K562 (cell line): ENCODE measurements around the gene ARSI. TPM values are rescaled to one million over a fixed set of nuclear protein-coding genes. Genes with fewer than 3 reads are reported as not detected.

ENCODE experiments used
- ATAC-seq: fragments of 200-7000 bp; cut with Tn5 transposase; 3 replicates; pipeline ENCODE4 v1.9.1; 2020; ENCODE audit warnings: moderate library complexity
- BruUV-seq: library from RNA; stranded (reverse); fragments of 400-500 nt; replicated peaks from 2 replicates; lab custom pipeline; 2021; lab: Mats Ljungman, UMichigan
- CTCF ChIA-PET: fragments of 300-600 bp; formaldehyde crosslinking; extraction: SDS; loops from one replicate; lab custom pipeline; 2021; ENCODE audit warnings: low intra/inter-chr PET ratio; lab: Yijun Ruan, JAX
- POLR2A ChIA-PET: fragments of 300-600, 350-650 bp; sonication (Branson Sonifier 250); formaldehyde crosslinking; extraction: SDS; loops from one replicate; lab custom pipeline; 2021; ENCODE audit warnings: antibody characterized with exemption, inconsistent platforms; lab: Yijun Ruan, JAX
- DNase-seq, 4 experiments: peaks; one replicate each; pipeline versions ENCODE4 v3.0.0 to v3.0.0-alpha.2; 2011 to 2018; ENCODE audit warnings: low spot score in 3 of 4, mixed read lengths in 3 of 4; ENCODE audit errors: extremely low read depth in 1 of 4
- FAIRE-seq: peaks from 2 replicates; lab custom pipeline; 2011; peaks lifted over from hg19 to GRCh38; lab: Jason Lieb, UNC
- H2AFZ ChIP-seq: 2 replicates; pipeline ENCODE4 v1.6.0; 2011; ENCODE audit warnings: low read depth, low read length, control low read depth, inconsistent platforms
- H3K27ac ChIP-seq: fragments of 200-600 bp; 3 replicates; pipeline ENCODE4 v1.8.0; 2011; ENCODE audit warnings: low read depth, mild to moderate bottlenecking, control low read depth, inconsistent platforms, low read length, moderate library complexity, mixed read lengths; ENCODE audit errors: extremely low read depth
- H3K27me3 ChIP-seq, 2 experiments: fragments of 300-600 bp in 1 of 2; 2 replicates in 1 of 2; 3 replicates in 1 of 2; pipeline versions ENCODE4 v1.6.0 to v1.8.0; 2011; ENCODE audit warnings: inconsistent platforms in 2 of 2, low read length in 2 of 2, mild to moderate bottlenecking in 1 of 2, mixed read lengths in 1 of 2, moderate library complexity in 1 of 2; ENCODE audit not compliant: control insufficient read depth in 2 of 2, insufficient read depth in 2 of 2
- H3K36me3 ChIP-seq: fragments of 300-600 bp; 3 replicates; pipeline ENCODE4 v1.8.0; 2011; ENCODE audit warnings: mild to moderate bottlenecking, low read length, inconsistent platforms; ENCODE audit not compliant: control insufficient read depth, insufficient read depth
- H3K4me1 ChIP-seq, 2 experiments: fragments of 200-600 bp in 1 of 2; replicated peaks in 1 of 2; 2 replicates in 1 of 2; 3 replicates in 1 of 2; pipeline versions ENCODE4 v1.5.1 to v1.8.0; 2011; ENCODE audit warnings: inconsistent platforms in 2 of 2, low read length in 2 of 2, mild to moderate bottlenecking in 1 of 2, mixed read lengths in 1 of 2, moderate library complexity in 1 of 2; ENCODE audit not compliant: control insufficient read depth in 2 of 2, insufficient read depth in 2 of 2
- H3K4me2 ChIP-seq: 2 replicates; pipeline ENCODE4 v1.6.1; 2011; ENCODE audit warnings: low read length, control low read depth, inconsistent platforms, mixed read lengths; ENCODE audit not compliant: insufficient read depth
- H3K4me3 ChIP-seq: fragments of 200-600 bp; sonication (generic), shearing (Covaris generic); 2 replicates; pipeline ENCODE4 v1.5.1; 2016; ENCODE audit warnings: control low read depth, inconsistent platforms
- H3K79me2 ChIP-seq: fragments of 200-600 bp; 3 replicates; pipeline ENCODE4 v1.8.0; 2011; ENCODE audit warnings: low read length, inconsistent platforms; ENCODE audit not compliant: control insufficient read depth, insufficient read depth
- H3K9ac ChIP-seq, 2 experiments: 2 replicates each; pipeline versions ENCODE4 v1.6.0 to v1.6.1; 2011; ENCODE audit warnings: low read depth in 2 of 2, low read length in 2 of 2, control low read depth in 1 of 2, inconsistent platforms in 1 of 2, mild to moderate bottlenecking in 1 of 2, mixed read lengths in 1 of 2; ENCODE audit not compliant: insufficient read depth in 1 of 2
- H3K9me1 ChIP-seq: one replicate; pipeline ENCODE4 v1.6.0; 2011; ENCODE audit warnings: inconsistent platforms, mild to moderate bottlenecking, low read length, moderate library complexity; ENCODE audit not compliant: control insufficient read depth, insufficient read depth
- H3K9me3 ChIP-seq: replicated peaks from 2 replicates; pipeline ENCODE4 v1.5.1; 2011; ENCODE audit warnings: low read depth, low read length, inconsistent platforms; ENCODE audit not compliant: control insufficient read depth, insufficient read depth
- H4K20me1 ChIP-seq: replicated peaks from 2 replicates; pipeline ENCODE4 v1.6.1; 2011; ENCODE audit warnings: low read length, inconsistent platforms, mixed read lengths; ENCODE audit not compliant: control insufficient read depth, insufficient read depth
- DMBX1 ChIP-seq: fragments of 250-450 bp; sonication (Bioruptor Pico); IDR thresholded peaks from 2 replicates; pipeline ENCODE4 v1.8.0; 2022; ENCODE audit warnings: inconsistent platforms, mild to moderate bottlenecking, moderate library complexity, borderline replicate concordance
- NFE2 ChIP-seq: IDR thresholded peaks from 2 replicates; pipeline ENCODE4 v1.6.1; 2014; ENCODE audit warnings: antibody characterized with exemption, low read depth
- YY1 ChIP-seq, 3 experiments: IDR thresholded peaks; 2 replicates each; pipeline ENCODE4 v1.6.1; 2011; ENCODE audit warnings: low read length in 2 of 3, mild to moderate bottlenecking in 2 of 3, moderate library complexity in 2 of 3, borderline replicate concordance in 1 of 3, control low read depth in 1 of 3, low read depth in 1 of 3; ENCODE audit not compliant: insufficient read depth in 3 of 3, insufficient replicate concordance in 2 of 3, control insufficient read depth in 1 of 3, insufficient read length in 1 of 3; ENCODE audit errors: extremely low read depth in 1 of 3
- ZNF586 ChIP-seq: fragments of 450-650 bp; formaldehyde crosslinking; conservative IDR thresholded peaks from 2 replicates; pipeline ENCODE4 v1.4.0; 2020; ENCODE audit warnings: mild to moderate bottlenecking, moderate library complexity
- WGBS: fragments of 100-300 bp; shearing (Covaris generic); methylation state at CpG from one replicate; pipeline ENCODE4 v1.1.6; 2016; ENCODE audit warnings: low coverage, mixed read lengths; ENCODE audit not compliant: insufficient coverage; ENCODE audit errors: missing lambda C conversion rate; 5-methylcytosine and 5-hydroxymethylcytosine counted together
- in situ Hi-C: fragments of 300-500 bp; cut with MboI; formaldehyde crosslinking; loops from 4 replicates; pipeline ENCODE4 v1.15.0; 2018; ENCODE audit warnings: inconsistent platforms, mixed read lengths
- intact Hi-C: fragments of 100-400 bp; cut with micrococcal nuclease; formaldehyde crosslinking; loops from 2 replicates; pipeline ENCODE4 v1.14.2; 2022
- polyA plus RNA-seq, 8 experiments: library from polyadenylated mRNA; depleted of rRNA in 4 of 8; stranded (reverse) in 5 of 8; unstranded in 3 of 8; fragments of >200 nt; fragmentation: Nextera tagmentation in 2 of 8; fragmentation: Illumina TruSeq in 1 of 8; extraction: Ambion mirVana in 2 of 8; extraction: Trizol in 1 of 8; gene quantifications; 2 replicates each; pipeline versions ENCODE4 v1.2.1 to v1.2.3, GENCODE V29; 2011 to 2014; ENCODE audit warnings: inconsistent platforms in 1 of 8, missing spikeins in 1 of 8
- total RNA-seq, 7 experiments: library from RNA; depleted of rRNA in 6 of 7; stranded (reverse); fragments of >200 nt in 6 of 7; fragmentation: Illumina TruSeq in 2 of 7; extraction: Trizol in 2 of 7; gene quantifications; 2 replicates each; pipeline versions ENCODE4 v1.2.1 to v1.2.3, GENCODE V29; 2011 to 2021; ENCODE audit warnings: low replicate concordance in 1 of 7

The ARSI gene
- total and polyA plus RNA-seq, 9 of the 15 experiments (the other 6 are each of a cell fraction or from before 2014, with no cell fraction given), result 0.04 to 0.07 TPM; not detected in 7

DNA sequence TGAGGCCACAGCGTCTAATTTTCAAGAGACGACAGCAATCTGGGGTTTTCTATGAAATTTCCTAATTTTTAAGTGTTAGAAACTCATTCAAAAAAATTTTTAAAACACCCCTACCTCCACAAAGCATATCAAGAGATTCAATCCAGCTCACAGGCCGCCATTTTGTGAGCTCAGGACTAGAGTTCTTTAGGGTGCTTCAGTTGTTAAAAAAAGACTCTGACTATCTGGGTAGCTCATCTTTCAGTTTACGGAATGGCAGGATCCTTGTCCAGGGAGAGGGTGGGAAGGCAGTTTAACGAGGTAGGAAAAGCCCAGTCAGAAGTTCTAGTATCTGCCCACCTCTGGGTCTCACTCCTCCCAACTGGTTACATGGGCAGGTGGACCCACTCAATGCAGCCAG, 56.3 kb downstream of the ARSI start:
- Histone ChIP-seq H3K27ac (no peak overlapping the region), H3K36me3 (no peaks in the 10 kb centered on the region), H3K27me3 (peaks cover 13 to 38% of the 10 kb centered on the region in 2 experiments; a peak in 4 of 5 replicates), H4K20me1 (no peaks in the 10 kb centered on the region), H3K9me1 (no peaks in the 10 kb centered on the region), H3K9ac (no peak overlapping the region), H3K4me3 (no peak overlapping the region), H3K4me2 (no peak overlapping the region; the same call in 1 of the 2 replicates), H3K4me1 (peaks cover 22 to 23% of the 10 kb centered on the region in 2 experiments), H2AFZ (peak overlapping the region; percentile 76), H3K9me3 (no peaks in the 10 kb centered on the region), H3K79me2 (no peaks in the 10 kb centered on the region)
- 0 out of 2 replicates have a peak, but pooled peaks have one; percentile 26 for TF ChIP-seq DMBX1 (CRISPR knock-in tag)
- peak in 1 of 3 experiments; percentile 77 for TF ChIP-seq YY1 (IDR thresholded peaks at IDR 0.05; ENCODE audit: borderline replicate concordance in 1 of 3, control insufficient read depth in 1 of 3, extremely low read depth in 1 of 3, insufficient read depth in 3 of 3, insufficient read length in 1 of 3, insufficient replicate concordance in 2 of 3, low read depth in 1 of 3, low read length in 2 of 3)
- no peak for TF ChIP-seq ZNF586 (CRISPR knock-in tag)
- TF ChIP-seq NFE2, result no peak
- WGBS, result 47% methylated on average over 5 of the region's 5 CpGs
- intact Hi-C loops (no loop called here), in situ Hi-C loops (no loop called here)
- DNase-seq, result no peak
- no peak for ATAC-seq
- no TSS peak for BruUV-seq
- CTCF ChIA-PET, result no interaction called here
- POLR2A ChIA-PET, result interaction anchor here (0.5 to 1.2 kb wide), 5 partner anchors 9 to 107 kb away, joined by 3 to 5 read pairs (median 3); no protein-coding TSS in a partner anchor
- no peak for FAIRE-seq

Other genes with a start within 250 kb of the ARSI start
Only the 7 nearest of the 9 such genes appear.
- gene PDGFRB, start 147.1 kb downstream of the ARSI start, total RNA-seq (2014; rRNA removed), result 0.09 TPM in 1 of 2 replicates, not detected in the other
- 0.07 and 0.13 TPM in 2 replicates for gene PDGFRB, start 147.1 kb downstream of the ARSI start, total RNA-seq (2014; rRNA removed; fragmentation: Illumina TruSeq; extraction: Trizol)
- gene PDGFRB, start 147.1 kb downstream of the ARSI start, total RNA-seq (2015; rRNA removed; fragmentation: Illumina TruSeq; extraction: Trizol), result not detected in 2 replicates
- gene PDGFRB, start 147.1 kb downstream of the ARSI start, total RNA-seq (2021), result 0.51 and 0.86 TPM in 2 replicates
- gene PDGFRB, start 147.1 kb downstream of the ARSI start, polyA plus RNA-seq (2011; rRNA removed), result 1.1 and 1.5 TPM in 2 replicates
- 0.03 and 0.09 TPM in 2 replicates for gene PDGFRB, start 147.1 kb downstream of the ARSI start, polyA plus RNA-seq (2014; fragmentation: Illumina TruSeq; extraction: Trizol)
- gene PDGFRB, start 147.1 kb downstream of the ARSI start, polyA plus RNA-seq (2014; fragmentation: Nextera tagmentation; extraction: Ambion mirVana), result not detected
- gene PDGFRB, start 147.1 kb downstream of the ARSI start, polyA plus RNA-seq (2014; rRNA removed), result 0.01 and 0.07 TPM in 2 replicates
- gene CDX1, start 136.1 kb downstream of the ARSI start, total RNA-seq (2014; rRNA removed), result not detected in 2 replicates
- not detected in 2 replicates for gene CDX1, start 136.1 kb downstream of the ARSI start, total RNA-seq (2014; rRNA removed; fragmentation: Illumina TruSeq; extraction: Trizol)
- not detected in 2 replicates for gene CDX1, start 136.1 kb downstream of the ARSI start, total RNA-seq (2015; rRNA removed; fragmentation: Illumina TruSeq; extraction: Trizol)
- 0.16 TPM in 1 of 2 replicates, not detected in the other for gene CDX1, start 136.1 kb downstream of the ARSI start, total RNA-seq (2021)
- 0.06 TPM in 1 of 2 replicates, not detected in the other for gene CDX1, start 136.1 kb downstream of the ARSI start, polyA plus RNA-seq (2011; rRNA removed)
- not detected in 2 replicates for gene CDX1, start 136.1 kb downstream of the ARSI start, polyA plus RNA-seq (2014; fragmentation: Illumina TruSeq; extraction: Trizol)
- gene CDX1, start 136.1 kb downstream of the ARSI start, polyA plus RNA-seq (2014; fragmentation: Nextera tagmentation; extraction: Ambion mirVana), result not detected
- not detected in 2 replicates for gene CDX1, start 136.1 kb downstream of the ARSI start, polyA plus RNA-seq (2014; rRNA removed)
- gene SLC6A7, start 112.8 kb downstream of the ARSI start, total RNA-seq (2014; rRNA removed), result not detected in 2 replicates
- not detected in 2 replicates for gene SLC6A7, start 112.8 kb downstream of the ARSI start, total RNA-seq (2014; rRNA removed; fragmentation: Illumina TruSeq; extraction: Trizol)
- gene SLC6A7, start 112.8 kb downstream of the ARSI start, total RNA-seq (2015; rRNA removed; fragmentation: Illumina TruSeq; extraction: Trizol), result not detected in 2 replicates
- not detected in 2 replicates for gene SLC6A7, start 112.8 kb downstream of the ARSI start, total RNA-seq (2021)
- gene SLC6A7, start 112.8 kb downstream of the ARSI start, polyA plus RNA-seq (2011; rRNA removed), result not detected in 2 replicates
- gene SLC6A7, start 112.8 kb downstream of the ARSI start, polyA plus RNA-seq (2014; fragmentation: Illumina TruSeq; extraction: Trizol), result not detected in 2 replicates
- gene SLC6A7, start 112.8 kb downstream of the ARSI start, polyA plus RNA-seq (2014; fragmentation: Nextera tagmentation; extraction: Ambion mirVana), result not detected
- gene SLC6A7, start 112.8 kb downstream of the ARSI start, polyA plus RNA-seq (2014; rRNA removed), result not detected in 2 replicates
- 0.18 TPM in 1 of 2 replicates, not detected in the other for gene CAMK2A, start 13.1 kb downstream of the ARSI start, total RNA-seq (2014; rRNA removed)
- gene CAMK2A, start 13.1 kb downstream of the ARSI start, total RNA-seq (2014; rRNA removed; fragmentation: Illumina TruSeq; extraction: Trizol), result not detected in 2 replicates
- 0.04 TPM in 2 replicates for gene CAMK2A, start 13.1 kb downstream of the ARSI start, total RNA-seq (2015; rRNA removed; fragmentation: Illumina TruSeq; extraction: Trizol)
- gene CAMK2A, start 13.1 kb downstream of the ARSI start, total RNA-seq (2021), result 0.13 TPM in 1 of 2 replicates, not detected in the other
- not detected in 2 replicates for gene CAMK2A, start 13.1 kb downstream of the ARSI start, polyA plus RNA-seq (2011; rRNA removed)
- 0.10 TPM in 1 of 2 replicates, not detected in the other for gene CAMK2A, start 13.1 kb downstream of the ARSI start, polyA plus RNA-seq (2014; fragmentation: Illumina TruSeq; extraction: Trizol)
- not detected for gene CAMK2A, start 13.1 kb downstream of the ARSI start, polyA plus RNA-seq (2014; fragmentation: Nextera tagmentation; extraction: Ambion mirVana)
- gene CAMK2A, start 13.1 kb downstream of the ARSI start, polyA plus RNA-seq (2014; rRNA removed), result 0.01 and 0.28 TPM in 2 replicates
- 75.9 and 93.5 TPM in 2 replicates for gene TCOF1, start 54.8 kb upstream of the ARSI start, total RNA-seq (2014; rRNA removed)
- gene TCOF1, start 54.8 kb upstream of the ARSI start, total RNA-seq (2014; rRNA removed; fragmentation: Illumina TruSeq; extraction: Trizol), result 49.7 and 61.8 TPM in 2 replicates
- gene TCOF1, start 54.8 kb upstream of the ARSI start, total RNA-seq (2015; rRNA removed; fragmentation: Illumina TruSeq; extraction: Trizol), result 61.7 and 65.3 TPM in 2 replicates
- gene TCOF1, start 54.8 kb upstream of the ARSI start, total RNA-seq (2021), result 122 and 134 TPM in 2 replicates
- gene TCOF1, start 54.8 kb upstream of the ARSI start, polyA plus RNA-seq (2011; rRNA removed), result 20.7 and 23.9 TPM in 2 replicates
- gene TCOF1, start 54.8 kb upstream of the ARSI start, polyA plus RNA-seq (2014; fragmentation: Illumina TruSeq; extraction: Trizol), result 98.6 and 113 TPM in 2 replicates
- gene TCOF1, start 54.8 kb upstream of the ARSI start, polyA plus RNA-seq (2014; fragmentation: Nextera tagmentation; extraction: Ambion mirVana), result 10 to 100 TPM in 1 of 2 experiments, 1 to 10 TPM in 1; 9.8 to 17.3 TPM
- 53.9 and 64.1 TPM in 2 replicates for gene TCOF1, start 54.8 kb upstream of the ARSI start, polyA plus RNA-seq (2014; rRNA removed)
- 1.00 and 1.1 TPM in 2 replicates for gene CD74, start 110.0 kb upstream of the ARSI start, total RNA-seq (2014; rRNA removed)
- 0.18 TPM in 1 of 2 replicates, not detected in the other for gene CD74, start 110.0 kb upstream of the ARSI start, total RNA-seq (2014; rRNA removed; fragmentation: Illumina TruSeq; extraction: Trizol)
- 0.65 and 0.87 TPM in 2 replicates for gene CD74, start 110.0 kb upstream of the ARSI start, total RNA-seq (2015; rRNA removed; fragmentation: Illumina TruSeq; extraction: Trizol)
- 4.8 and 6.0 TPM in 2 replicates for gene CD74, start 110.0 kb upstream of the ARSI start, total RNA-seq (2021)
- gene CD74, start 110.0 kb upstream of the ARSI start, polyA plus RNA-seq (2011; rRNA removed), result 0.07 and 0.22 TPM in 2 replicates
- gene CD74, start 110.0 kb upstream of the ARSI start, polyA plus RNA-seq (2014; fragmentation: Illumina TruSeq; extraction: Trizol), result 0.40 and 1.1 TPM in 2 replicates
- under 1 TPM; 0.21 to 0.24 TPM for gene CD74, start 110.0 kb upstream of the ARSI start, polyA plus RNA-seq (2014; fragmentation: Nextera tagmentation; extraction: Ambion mirVana)
- 0.32 and 1.9 TPM in 2 replicates for gene CD74, start 110.0 kb upstream of the ARSI start, polyA plus RNA-seq (2014; rRNA removed)
- 3,004 and 3,238 TPM in 2 replicates for gene RPS14, start 146.8 kb upstream of the ARSI start, total RNA-seq (2014; rRNA removed)
- 3,003 and 3,017 TPM in 2 replicates for gene RPS14, start 146.8 kb upstream of the ARSI start, total RNA-seq (2014; rRNA removed; fragmentation: Illumina TruSeq; extraction: Trizol)
- 2,679 and 2,873 TPM in 2 replicates for gene RPS14, start 146.8 kb upstream of the ARSI start, total RNA-seq (2015; rRNA removed; fragmentation: Illumina TruSeq; extraction: Trizol)
- gene RPS14, start 146.8 kb upstream of the ARSI start, total RNA-seq (2021), result 3,285 and 3,523 TPM in 2 replicates
- gene RPS14, start 146.8 kb upstream of the ARSI start, polyA plus RNA-seq (2011; rRNA removed), result 5,983 and 6,751 TPM in 2 replicates
- 3,907 and 4,185 TPM in 2 replicates for gene RPS14, start 146.8 kb upstream of the ARSI start, polyA plus RNA-seq (2014; fragmentation: Illumina TruSeq; extraction: Trizol)
- gene RPS14, start 146.8 kb upstream of the ARSI start, polyA plus RNA-seq (2014; fragmentation: Nextera tagmentation; extraction: Ambion mirVana), result 1,000 to 10,000 TPM; 1,824 to 2,512 TPM
- 4,384 and 5,321 TPM in 2 replicates for gene RPS14, start 146.8 kb upstream of the ARSI start, polyA plus RNA-seq (2014; rRNA removed)